CD14-positive monocyte (primary cell): ENCODE data around the gene PIWIL4. TPM values are rescaled to one million over a fixed set of nuclear protein-coding genes. Genes with fewer than 3 reads are reported as not detected.

Experiments
- DNase-seq, 3 donors: peaks; one replicate each; pipeline ENCODE4 v3.0.0-alpha.2; 2011 to 2022
- H2AFZ ChIP-seq: 2 replicates; pipeline ENCODE4 v1.6.0; 2012; ENCODE audit warnings: mild to moderate bottlenecking, low read depth, low read length, inconsistent platforms; ENCODE audit not compliant: insufficient read depth, poor library complexity, severe bottlenecking
- H3K27ac ChIP-seq, 2 donors: 1 replicate in 1 of 2; 2 replicates in 1 of 2; pipeline ENCODE4 v1.5.1; 2012 to 2013; ENCODE audit warnings: low read length in 2 of 2, control low read depth in 1 of 2, inconsistent platforms in 1 of 2, low read depth in 1 of 2, mild to moderate bottlenecking in 1 of 2
- H3K27me3 ChIP-seq, 2 donors: one replicate each; pipeline versions ENCODE4 v1.6.0 to v1.6.1; 2011 to 2013; ENCODE audit warnings: low read length in 2 of 2; ENCODE audit not compliant: control insufficient read depth in 2 of 2, insufficient read depth in 2 of 2
- H3K36me3 ChIP-seq, 2 donors: replicated peaks in 1 of 2; 1 replicate in 1 of 2; 2 replicates in 1 of 2; pipeline versions ENCODE4 v1.5.1 to v1.6.1; 2012 to 2013; ENCODE audit warnings: low read length in 2 of 2, control low read depth in 1 of 2, inconsistent platforms in 1 of 2, mild to moderate bottlenecking in 1 of 2; ENCODE audit not compliant: insufficient read depth in 2 of 2, control insufficient read depth in 1 of 2
- H3K4me1 ChIP-seq, 2 donors: 1 replicate in 1 of 2; 2 replicates in 1 of 2; pipeline versions ENCODE4 v1.5.1 to v1.6.1; 2012 to 2013; ENCODE audit warnings: low read length in 2 of 2, control low read depth in 1 of 2, inconsistent platforms in 1 of 2, mild to moderate bottlenecking in 1 of 2, moderate library complexity in 1 of 2; ENCODE audit not compliant: insufficient read depth in 2 of 2, control insufficient read depth in 1 of 2
- H3K4me2 ChIP-seq: replicated peaks from 2 replicates; pipeline ENCODE3; 2012; ENCODE audit warnings: low read length, moderate library complexity, mild to moderate bottlenecking; ENCODE audit not compliant: poor library complexity, severe bottlenecking; ENCODE audit errors: extremely low read depth
- H3K4me3 ChIP-seq, 3 experiments: fragments of 200-600 bp in 1 of 3; sonication (generic) in 1 of 3; replicated peaks in 1 of 3; 1 replicate in 2 of 3; 2 replicates in 1 of 3; pipeline ENCODE4 v1.5.1; 2011 to 2013; ENCODE audit warnings: low read length in 3 of 3, mild to moderate bottlenecking in 3 of 3, control low read depth in 2 of 3, low read depth in 2 of 3, inconsistent platforms in 1 of 3, moderate library complexity in 1 of 3
- H3K79me2 ChIP-seq: 2 replicates; pipeline ENCODE4 v1.6.0; 2012; ENCODE audit warnings: mild to moderate bottlenecking, control low read depth, inconsistent platforms, low read length, moderate library complexity; ENCODE audit not compliant: insufficient read depth
- H3K9ac ChIP-seq: 2 replicates; pipeline ENCODE4 v1.6.0; 2017; ENCODE audit warnings: low read length, mild to moderate bottlenecking; ENCODE audit not compliant: insufficient read depth, poor library complexity, severe bottlenecking
- H3K9me3 ChIP-seq, 2 donors: replicated peaks in 1 of 2; 1 replicate in 1 of 2; 2 replicates in 1 of 2; pipeline versions ENCODE4 v1.5.1 to v1.6.1; 2012 to 2013; ENCODE audit warnings: low read length in 2 of 2, control low read depth in 1 of 2; ENCODE audit not compliant: control insufficient read depth in 1 of 2, insufficient read depth in 1 of 2
- H4K20me1 ChIP-seq: 2 replicates; pipeline ENCODE4 v1.6.0; 2012; ENCODE audit warnings: mild to moderate bottlenecking, low read length, control low read depth, moderate library complexity; ENCODE audit not compliant: insufficient read depth
- H3K27ac Mint-ChIP-seq, 7 donors: one replicate each; pipeline ENCODE4 v1.8.0; 2020; ENCODE audit warnings: mild to moderate bottlenecking in 7 of 7, mixed read lengths in 7 of 7, moderate library complexity in 6 of 7, inconsistent platforms in 2 of 7
- H3K27me3 Mint-ChIP-seq, 3 donors: one replicate each; pipeline ENCODE4 v1.8.0; 2021 to 2022; ENCODE audit warnings: low read depth in 3 of 3, mild to moderate bottlenecking in 3 of 3, mixed read lengths in 3 of 3, moderate library complexity in 3 of 3, inconsistent platforms in 1 of 3
- H3K36me3 Mint-ChIP-seq, 2 donors: one replicate each; pipeline ENCODE4 v1.8.0; 2020; ENCODE audit warnings: mixed read lengths in 2 of 2, inconsistent platforms in 1 of 2, mild to moderate bottlenecking in 1 of 2
- H3K4me1 Mint-ChIP-seq: one replicate; pipeline ENCODE4 v1.8.0; 2020; ENCODE audit warnings: mild to moderate bottlenecking, mixed read lengths
- H3K4me3 Mint-ChIP-seq, 2 donors: one replicate each; pipeline ENCODE4 v1.8.0; 2020; ENCODE audit warnings: mild to moderate bottlenecking in 2 of 2, mixed read lengths in 2 of 2, moderate library complexity in 1 of 2
- H3K9me3 Mint-ChIP-seq, 7 donors: one replicate each; pipeline ENCODE4 v1.8.0; 2020 to 2022; ENCODE audit warnings: mixed read lengths in 7 of 7, mild to moderate bottlenecking in 6 of 7, moderate library complexity in 6 of 7, inconsistent platforms in 2 of 7
- WGBS: methylation state at CpG from one replicate; pipeline ENCODE4 v1.1.5; 2013; ENCODE audit warnings: missing lambda C conversion rate; ENCODE audit not compliant: insufficient coverage; 5-methylcytosine and 5-hydroxymethylcytosine counted together
- intact Hi-C, 2 donors: fragments of 100-400 bp; cut with micrococcal nuclease; formaldehyde crosslinking; loops; one replicate each; pipeline versions ENCODE4 v1.15.0 to v1.15.1; 2023
- polyA plus RNA-seq, 3 donors: library from polyadenylated mRNA; depleted of rRNA in 1 of 3; unstranded in 2 of 3; stranded (reverse) in 1 of 3; fragments of 300-500 nt in 2 of 3; fragments of >200 nt in 1 of 3; fragmentation: Illumina TruSeq in 2 of 3; gene quantifications; 1 replicate in 2 of 3; 2 replicates in 1 of 3; pipeline ENCODE4 v1.2.3, GENCODE V29; 2012 to 2021
- TF ChIP-seq, protein P1 (sequence below): fragments of 200-600 bp; IDR thresholded peaks from one replicate; pipeline ENCODE4 v1.8.0; 2022; ENCODE audit warnings: antibody characterized with exemption, mild to moderate bottlenecking

The PIWIL4 gene
- polyA plus RNA-seq, 3 donors = 0.98 to 14.2 (median 1.1) TPM

- no CpG with 5 or more reads among the region's 1 CpG for WGBS
- DNase-seq = peak; percentile 74 to 82 (median 79)
- Histone ChIP-seq H3K27ac (peak overlapping the region; percentile 44 to 86), H3K9me3 (no peaks in the 10 kb centered on the region), H3K27me3 (no peaks in the 10 kb centered on the region), H3K4me1 (peaks cover 34 to 58% of the 10 kb centered on the region in 2 donors), H3K79me2 (peaks cover 96% of the 10 kb centered on the region), H2AFZ (peak overlapping the region; percentile 43), H3K9ac (no peak overlapping the region), H3K36me3 (no peaks in the 10 kb centered on the region), H4K20me1 (no peaks in the 10 kb centered on the region), H3K4me3 (no peak overlapping the region), H3K4me2 (peak overlapping the region; percentile 31)
- H3K27ac Mint-ChIP-seq = peak overlapping the region; percentile 82 to 95 (median 92)
- H3K4me1 Mint-ChIP-seq = peaks cover 72% of the 10 kb centered on the region
- no peak overlapping the region for H3K4me3 Mint-ChIP-seq
- H3K36me3 Mint-ChIP-seq = peaks cover 1 to 9% of the 10 kb centered on the region in 2 donors
- intact Hi-C loops = no loop called here
- H3K27me3 Mint-ChIP-seq = no peaks in the 10 kb centered on the region
- TF ChIP-seq, protein P1, sequence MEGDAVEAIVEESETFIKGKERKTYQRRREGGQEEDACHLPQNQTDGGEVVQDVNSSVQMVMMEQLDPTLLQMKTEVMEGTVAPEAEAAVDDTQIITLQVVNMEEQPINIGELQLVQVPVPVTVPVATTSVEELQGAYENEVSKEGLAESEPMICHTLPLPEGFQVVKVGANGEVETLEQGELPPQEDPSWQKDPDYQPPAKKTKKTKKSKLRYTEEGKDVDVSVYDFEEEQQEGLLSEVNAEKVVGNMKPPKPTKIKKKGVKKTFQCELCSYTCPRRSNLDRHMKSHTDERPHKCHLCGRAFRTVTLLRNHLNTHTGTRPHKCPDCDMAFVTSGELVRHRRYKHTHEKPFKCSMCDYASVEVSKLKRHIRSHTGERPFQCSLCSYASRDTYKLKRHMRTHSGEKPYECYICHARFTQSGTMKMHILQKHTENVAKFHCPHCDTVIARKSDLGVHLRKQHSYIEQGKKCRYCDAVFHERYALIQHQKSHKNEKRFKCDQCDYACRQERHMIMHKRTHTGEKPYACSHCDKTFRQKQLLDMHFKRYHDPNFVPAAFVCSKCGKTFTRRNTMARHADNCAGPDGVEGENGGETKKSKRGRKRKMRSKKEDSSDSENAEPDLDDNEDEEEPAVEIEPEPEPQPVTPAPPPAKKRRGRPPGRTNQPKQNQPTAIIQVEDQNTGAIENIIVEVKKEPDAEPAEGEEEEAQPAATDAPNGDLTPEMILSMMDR = no peak
- H3K9me3 Mint-ChIP-seq = peaks cover 0 to 1% (median 0%) of the 10 kb centered on the region in 7 donors
Observed at GRCh38 chr11:94558468-94558867, 8.7 kb upstream of the PIWIL4 start.

GRCh38 chr11:94558932-94559331 is 8.2 kb upstream of the PIWIL4 start:
- peaks cover 37 to 62% of the 10 kb centered on the region in 2 donors for H3K4me1 ChIP-seq
- Mint-ChIP-seq H3K9me3 (peaks cover 0 to 1% (median 0%) of the 10 kb centered on the region in 7 donors), H3K4me3 (no peak overlapping the region), H3K27ac (peak overlapping the region; percentile 82 to 95 (median 92)), H3K36me3 (peaks cover 1 to 8% of the 10 kb centered on the region in 2 donors), H3K4me1 (peaks cover 74% of the 10 kb centered on the region), H3K27me3 (no peaks in the 10 kb centered on the region)
- no peaks in the 10 kb centered on the region for H4K20me1 ChIP-seq
- peak overlapping the region; percentile 44 to 86 for H3K27ac ChIP-seq
- WGBS = no CpG with 5 or more reads among the region's 4 CpGs
- H3K27me3 ChIP-seq = no peaks in the 10 kb centered on the region
- intact Hi-C loops = no loop called here
- no peaks in the 10 kb centered on the region for H3K36me3 ChIP-seq
- H3K9me3 ChIP-seq = no peaks in the 10 kb centered on the region
- TF ChIP-seq, protein P1 = no peak
- DNase-seq = no peak
- no peak overlapping the region for H3K4me3 ChIP-seq
- peak overlapping the region; percentile 43 for H2AFZ ChIP-seq
- H3K9ac ChIP-seq = no peak overlapping the region
- peak overlapping the region; percentile 31 for H3K4me2 ChIP-seq
- peaks cover 97% of the 10 kb centered on the region for H3K79me2 ChIP-seq
